Measurements from ENCODE around the gene PIGU. TPM values are rescaled to one million over a fixed set of nuclear protein-coding genes. Genes with fewer than 3 reads are reported as not detected.

Gene PIGU
- total and polyA plus RNA-seq, 2 of the 13 experiments (the other 11 are each of a cell fraction or from before 2014, with no cell fraction given) = 45.5 to 231 TPM

GRCh38 chr20:34515484-34516246 is 161.2 kb downstream of the PIGU start (continued):
- TF ChIP-seq POGK (CRISPR knock-in tag; conservative IDR thresholded peaks at IDR 0.05) (no peak; the same call in 1 of the 2 replicates), CHD4 (IDR thresholded peaks at IDR 0.05; ENCODE audit: borderline replicate concordance, low read length) (peak; percentile 95; the same call in 1 of the 2 replicates), FOXP1 (IDR thresholded peaks at IDR 0.05) (no peak), FOXP1 (CRISPR knock-in tag; IDR thresholded peaks at IDR 0.05) (no peak), ZMAT5 (CRISPR knock-in tag; IDR thresholded peaks at IDR 0.05; ENCODE audit: borderline replicate concordance, low read depth) (no peak), ZNF407 (CRISPR knock-in tag; IDR thresholded peaks at IDR 0.05; ENCODE audit: not compliant biosample characterization) (no peak), ZBTB49 (CRISPR knock-in tag; IDR thresholded peaks at IDR 0.05; ENCODE audit: borderline replicate concordance) (no peak), TIGD3 (CRISPR knock-in tag; IDR thresholded peaks at IDR 0.05; ENCODE audit: borderline replicate concordance) (no peak), ZNF552 (CRISPR knock-in tag; IDR thresholded peaks at IDR 0.05; ENCODE audit: borderline replicate concordance) (no peak), MBD4 (IDR thresholded peaks at IDR 0.05; ENCODE audit: borderline replicate concordance, low read length) (0 out of 2 replicates have a peak, but pooled peaks have one; percentile 79), KLF11 (CRISPR knock-in tag; IDR thresholded peaks at IDR 0.05) (no peak), ZNF121 (CRISPR knock-in tag; IDR thresholded peaks at IDR 0.05) (peak; percentile 60), ZNF484 (CRISPR knock-in tag; IDR thresholded peaks at IDR 0.05; ENCODE audit: borderline replicate concordance, low read depth) (no peak), ZNF792 (CRISPR knock-in tag; IDR thresholded peaks at IDR 0.05) (no peak; the same call in 1 of the 2 replicates)
